Measurements from ENCODE around the gene ANKRD53. TPM values are rescaled to one million over a fixed set of nuclear protein-coding genes. Genes with fewer than 3 reads are reported as not detected.

The ANKRD53 gene
- total and polyA plus RNA-seq, 9 of the 15 experiments (the other 6 are each of a cell fraction or from before 2014, with no cell fraction given) = 0.18 TPM; not detected in 8

- TF ChIP-seq KAT2B (IDR thresholded peaks at IDR 0.05; ENCODE audit: low read depth, low read length) (no peak), ZNF274 (IDR thresholded peaks at IDR 0.05; ENCODE audit: borderline replicate concordance, low read depth, low read length) (no peak), ZNF507 (tag; conservative IDR thresholded peaks at IDR 0.05) (no peak), CBFA2T3 (IDR thresholded peaks at IDR 0.05) (no peak), AFF4 (CRISPR knock-in tag; IDR thresholded peaks at IDR 0.05) (no peak)
Observed at GRCh38 chr2:70936165-70936978, 42.1 kb upstream of the ANKRD53 start (continued).

Data from K562 (cell line).